Measurements from ENCODE around the gene WDR46. TPM values are rescaled to one million over a fixed set of nuclear protein-coding genes. Genes with fewer than 3 reads are reported as not detected.
A peak's percentile ranks its signal among the peaks of the same experiment; 100 is the strongest.

Gene WDR46
- total RNA-seq, 1 experiment from 2014 or later: 99.2 TPM

DNA sequence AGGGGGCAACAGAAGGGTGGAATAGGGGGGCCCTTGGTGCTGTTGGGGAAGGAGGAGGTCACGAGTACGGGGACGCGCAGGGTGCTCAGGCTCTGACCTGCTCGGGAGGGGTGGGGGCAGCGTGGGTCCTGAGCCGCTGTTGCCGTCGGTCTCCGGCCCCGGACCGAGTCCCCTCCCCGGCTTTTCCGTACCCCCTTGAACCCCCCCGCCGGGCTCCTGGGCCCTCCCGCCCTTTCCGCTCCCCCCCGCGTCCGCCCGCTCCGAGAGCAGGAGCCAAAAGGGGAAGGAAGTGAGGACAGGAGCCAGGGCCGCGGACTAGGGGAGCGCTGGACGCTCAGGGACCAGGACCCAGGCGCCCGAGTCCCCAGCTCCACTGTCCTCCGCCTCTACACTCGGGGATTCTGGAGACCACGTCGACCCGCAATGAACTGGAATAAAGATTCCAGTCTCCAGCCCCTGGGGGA lies 9.8 kb upstream of the WDR46 start, which contains the start of gene RGL2:
Gene RGL2, minus strand, starts transcription at position 170 of the 464 bp plus-strand sequence. CDS start 332 bp downstream, outside the sequence.
- Histone ChIP-seq H3K79me1 (ENCODE audit: insufficient read depth, low read depth, low read length, poor library complexity, severe bottlenecking) (no peaks in the 10 kb centered on the region), H4K5ac (ENCODE audit: insufficient read length, low read depth, low read length) (no peak within 1 kb of the TSS), H3K23ac (ENCODE audit: insufficient read length, low read depth, low read length) (no peak within 1 kb of the TSS), H2BK12ac (ENCODE audit: insufficient read length, low read depth, low read length) (no peak within 1 kb of the TSS), H3K14ac (ENCODE audit: insufficient read depth, low read length) (peak within 1 kb of the TSS; percentile 80), H3K56ac (ENCODE audit: insufficient read length, low read depth, low read length) (peak within 1 kb of the TSS; percentile 7), H2BK5ac (ENCODE audit: insufficient read length, low read length) (no peak within 1 kb of the TSS), H3K27me3 (ENCODE audit: insufficient read depth, low read length) (no peaks in the 10 kb centered on the region), H3K79me2 (ENCODE audit: insufficient read depth, low read length) (peaks cover 3% of the 10 kb centered on the region; the same call in 1 of the 2 replicates), H4K8ac (replicated peaks; ENCODE audit: insufficient read length, low read depth, low read length) (no peak within 1 kb of the TSS), H2BK120ac (ENCODE audit: low read depth, low read length, poor library complexity, severe bottlenecking) (no peak within 1 kb of the TSS), H2BK15ac (ENCODE audit: low read depth, low read length) (no peak within 1 kb of the TSS), H2AK5ac (ENCODE audit: insufficient read length, low read length) (no peak within 1 kb of the TSS), H2AFZ (ENCODE audit: low read length) (no peak within 1 kb of the TSS), H3K18ac (ENCODE audit: insufficient read length, low read depth, low read length) (peak within 1 kb of the TSS; percentile 71), H3K9me3 (ENCODE audit: control insufficient read depth, low read depth, low read length) (no peaks in the 10 kb centered on the region), H3K4me1 (ENCODE audit: insufficient read depth, low read length) (no peaks in the 10 kb centered on the region), H4K91ac (ENCODE audit: insufficient read length, low read depth, low read length) (no peak within 1 kb of the TSS), H3K4me2 (ENCODE audit: insufficient read depth, insufficient read length, low read length) (peak within 1 kb of the TSS; percentile 90), H3T11ph (ENCODE audit: low read length) (no peak within 1 kb of the TSS), H2BK20ac (ENCODE audit: low read depth, low read length, poor library complexity, severe bottlenecking) (no peak within 1 kb of the TSS), H3K23me2 (ENCODE audit: insufficient read length, low read depth, low read length, poor library complexity, severe bottlenecking) (peaks cover 22% of the 10 kb centered on the region), H3K9ac (ENCODE audit: extremely low read depth, insufficient read length, low read length) (peak within 1 kb of the TSS; percentile 85), H4K20me1 (ENCODE audit: control insufficient read depth, insufficient read depth, insufficient read length) (no peaks in the 10 kb centered on the region), H3K27ac (ENCODE audit: insufficient read length, low read depth, low read length) (peak within 1 kb of the TSS; percentile 91), H3K4ac (ENCODE audit: low read depth, low read length) (no peak within 1 kb of the TSS)
- H3K36me3 Mint-ChIP-seq (ENCODE audit: insufficient read depth in 1 of 3, low read depth in 3 of 3): peaks cover 10 to 28% (median 23%) of the 10 kb centered on the region in 3 experiments
- peak within 1 kb of the TSS; percentile 98 to 100 for H3K4me3 Mint-ChIP-seq
- H3K9me3 Mint-ChIP-seq: no peaks in the 10 kb centered on the region
- WGBS (ENCODE audit: extremely low coverage, insufficient read length, low lambda C conversion rate): no CpG with 5 or more reads among the region's 34 CpGs
- H3K27me3 Mint-ChIP-seq (ENCODE audit: low read depth): no peaks in the 10 kb centered on the region
- H3K27ac Mint-ChIP-seq: peak within 1 kb of the TSS; percentile 98 to 99 (median 98)
- DNase-seq: no peak
- TF ChIP-seq, protein P1, sequence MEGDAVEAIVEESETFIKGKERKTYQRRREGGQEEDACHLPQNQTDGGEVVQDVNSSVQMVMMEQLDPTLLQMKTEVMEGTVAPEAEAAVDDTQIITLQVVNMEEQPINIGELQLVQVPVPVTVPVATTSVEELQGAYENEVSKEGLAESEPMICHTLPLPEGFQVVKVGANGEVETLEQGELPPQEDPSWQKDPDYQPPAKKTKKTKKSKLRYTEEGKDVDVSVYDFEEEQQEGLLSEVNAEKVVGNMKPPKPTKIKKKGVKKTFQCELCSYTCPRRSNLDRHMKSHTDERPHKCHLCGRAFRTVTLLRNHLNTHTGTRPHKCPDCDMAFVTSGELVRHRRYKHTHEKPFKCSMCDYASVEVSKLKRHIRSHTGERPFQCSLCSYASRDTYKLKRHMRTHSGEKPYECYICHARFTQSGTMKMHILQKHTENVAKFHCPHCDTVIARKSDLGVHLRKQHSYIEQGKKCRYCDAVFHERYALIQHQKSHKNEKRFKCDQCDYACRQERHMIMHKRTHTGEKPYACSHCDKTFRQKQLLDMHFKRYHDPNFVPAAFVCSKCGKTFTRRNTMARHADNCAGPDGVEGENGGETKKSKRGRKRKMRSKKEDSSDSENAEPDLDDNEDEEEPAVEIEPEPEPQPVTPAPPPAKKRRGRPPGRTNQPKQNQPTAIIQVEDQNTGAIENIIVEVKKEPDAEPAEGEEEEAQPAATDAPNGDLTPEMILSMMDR (conservative IDR thresholded peaks at IDR 0.05): no peak
- H3K4me1 Mint-ChIP-seq: peaks cover 12 to 20% of the 10 kb centered on the region in 2 experiments

All from H9 (cell line).